HL-60 (cell line): Measurements from ENCODE around the gene PLEKHG4B.

ENCODE experiments used
- DNase-seq, 2 experiments: peaks; one replicate each; pipeline ENCODE4 v3.0.0-alpha.2; 2010 to 2020; ENCODE audit warnings: low read depth in 1 of 2, low spot score in 1 of 2
- H3K27ac ChIP-seq: fragments of 250-450 bp; sonication (Bioruptor Pico); replicated peaks from 2 replicates; pipeline ENCODE4 v1.5.1; 2020; ENCODE audit warnings: mild to moderate bottlenecking, moderate library complexity
- H3K27me3 ChIP-seq: fragments of 250-450 bp; sonication (Bioruptor Pico); 2 replicates; pipeline ENCODE4 v1.5.1; 2021; ENCODE audit warnings: mild to moderate bottlenecking, moderate library complexity; ENCODE audit not compliant: insufficient read depth, poor library complexity, severe bottlenecking
- H3K4me3 ChIP-seq: replicated peaks from 2 replicates; pipeline ENCODE4 v1.5.1; 2011; ENCODE audit warnings: mild to moderate bottlenecking, control low read depth, low read length; ENCODE audit not compliant: insufficient read depth
- CTCF ChIP-seq: IDR thresholded peaks from one replicate; pipeline ENCODE4 v1.5.1; 2011; ENCODE audit warnings: low read length, control low read depth, inconsistent platforms; ENCODE audit not compliant: insufficient read depth
- GABPA ChIP-seq: IDR thresholded peaks from 2 replicates; pipeline ENCODE4 v1.6.1; 2012; ENCODE audit warnings: low read depth
- POLR2AphosphoS5 ChIP-seq: IDR thresholded peaks from 2 replicates; pipeline ENCODE4 v1.6.1; 2012; ENCODE audit warnings: low read depth
- SPI1 ChIP-seq: IDR thresholded peaks from 2 replicates; pipeline ENCODE4 v1.6.1; 2012; ENCODE audit warnings: low read depth, mild to moderate bottlenecking, borderline replicate concordance
- TF ChIP-seq, protein P1 (sequence below): IDR thresholded peaks from 2 replicates; pipeline ENCODE4 v1.6.1; 2012; ENCODE audit warnings: low read depth; ENCODE audit not compliant: insufficient replicate concordance

Gene PLEKHG4B

GRCh38 chr5:143041-143440, 51.1 kb downstream of the PLEKHG4B start:
- DNase-seq = no peak
- no peaks in the 10 kb centered on the region for H3K27me3 ChIP-seq
- no peak overlapping the region for H3K27ac ChIP-seq
- no peak overlapping the region for H3K4me3 ChIP-seq
- no peak for TF ChIP-seq SPI1
- TF ChIP-seq, protein P1, sequence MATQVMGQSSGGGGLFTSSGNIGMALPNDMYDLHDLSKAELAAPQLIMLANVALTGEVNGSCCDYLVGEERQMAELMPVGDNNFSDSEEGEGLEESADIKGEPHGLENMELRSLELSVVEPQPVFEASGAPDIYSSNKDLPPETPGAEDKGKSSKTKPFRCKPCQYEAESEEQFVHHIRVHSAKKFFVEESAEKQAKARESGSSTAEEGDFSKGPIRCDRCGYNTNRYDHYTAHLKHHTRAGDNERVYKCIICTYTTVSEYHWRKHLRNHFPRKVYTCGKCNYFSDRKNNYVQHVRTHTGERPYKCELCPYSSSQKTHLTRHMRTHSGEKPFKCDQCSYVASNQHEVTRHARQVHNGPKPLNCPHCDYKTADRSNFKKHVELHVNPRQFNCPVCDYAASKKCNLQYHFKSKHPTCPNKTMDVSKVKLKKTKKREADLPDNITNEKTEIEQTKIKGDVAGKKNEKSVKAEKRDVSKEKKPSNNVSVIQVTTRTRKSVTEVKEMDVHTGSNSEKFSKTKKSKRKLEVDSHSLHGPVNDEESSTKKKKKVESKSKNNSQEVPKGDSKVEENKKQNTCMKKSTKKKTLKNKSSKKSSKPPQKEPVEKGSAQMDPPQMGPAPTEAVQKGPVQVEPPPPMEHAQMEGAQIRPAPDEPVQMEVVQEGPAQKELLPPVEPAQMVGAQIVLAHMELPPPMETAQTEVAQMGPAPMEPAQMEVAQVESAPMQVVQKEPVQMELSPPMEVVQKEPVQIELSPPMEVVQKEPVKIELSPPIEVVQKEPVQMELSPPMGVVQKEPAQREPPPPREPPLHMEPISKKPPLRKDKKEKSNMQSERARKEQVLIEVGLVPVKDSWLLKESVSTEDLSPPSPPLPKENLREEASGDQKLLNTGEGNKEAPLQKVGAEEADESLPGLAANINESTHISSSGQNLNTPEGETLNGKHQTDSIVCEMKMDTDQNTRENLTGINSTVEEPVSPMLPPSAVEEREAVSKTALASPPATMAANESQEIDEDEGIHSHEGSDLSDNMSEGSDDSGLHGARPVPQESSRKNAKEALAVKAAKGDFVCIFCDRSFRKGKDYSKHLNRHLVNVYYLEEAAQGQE = no peak
- TF ChIP-seq CTCF = no peak
- TF ChIP-seq GABPA = no peak
- TF ChIP-seq POLR2AphosphoS5 = no peak

DNA sequence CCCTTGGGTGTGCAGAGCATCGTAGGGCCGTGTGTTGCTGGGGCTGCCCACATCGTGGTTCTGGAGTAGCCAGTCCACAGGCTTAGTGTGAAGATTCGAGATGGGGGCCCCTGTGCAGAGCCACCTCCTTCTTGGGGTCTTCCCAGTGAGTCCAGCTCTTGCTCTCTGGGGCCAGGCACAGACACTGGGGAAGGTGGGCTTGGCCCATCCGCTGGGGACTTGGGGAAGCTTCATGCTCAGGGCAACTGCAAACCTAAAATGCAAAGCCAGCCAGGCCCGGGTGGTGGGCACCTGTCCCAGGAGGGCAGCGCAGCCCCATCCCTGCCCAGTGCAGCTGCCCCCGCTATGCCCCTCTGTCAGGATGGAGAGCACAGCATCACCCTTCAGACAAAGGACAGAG, 53.0 kb downstream of the PLEKHG4B start:
- DNase-seq = no peak
- TF ChIP-seq GABPA (no peak), SPI1 (no peak), CTCF (no peak), POLR2AphosphoS5 (no peak)
- TF ChIP-seq, protein P1 = no peak

DNA sequence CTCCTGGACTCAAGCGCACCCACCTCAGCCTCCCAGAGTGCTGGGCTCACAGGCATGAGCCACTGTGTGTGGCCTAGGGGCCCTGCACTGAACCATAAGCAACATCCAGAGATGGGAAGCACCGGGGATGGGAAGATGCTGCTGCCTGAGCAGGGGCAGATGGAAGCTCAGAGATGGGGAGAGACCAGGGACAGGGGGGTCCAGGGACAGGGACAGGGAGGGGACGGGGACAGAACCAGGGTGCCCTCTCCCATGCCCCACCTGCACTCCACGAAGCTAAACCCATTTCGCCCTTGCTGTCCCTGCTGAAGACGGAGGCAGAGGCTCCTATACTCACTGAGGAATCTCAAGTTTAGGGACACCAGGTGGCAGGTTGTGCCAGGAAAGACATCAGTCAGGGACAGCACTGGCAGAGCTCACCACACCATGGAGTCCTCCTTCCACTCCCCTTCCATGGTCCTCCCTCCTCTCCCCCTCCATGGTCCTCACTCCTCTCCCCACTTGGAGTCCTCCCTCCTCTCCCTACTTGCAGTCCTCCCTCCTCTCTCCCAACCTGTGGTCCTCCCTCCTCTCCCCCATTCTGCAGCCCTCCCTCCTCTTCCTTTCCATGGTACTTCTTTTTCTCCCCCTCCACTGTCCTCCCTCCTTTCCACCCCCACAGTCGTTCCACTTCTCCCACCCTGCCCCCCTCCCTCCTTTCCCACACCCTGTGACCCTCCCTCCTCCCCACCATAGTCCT, 53.8 kb downstream of the PLEKHG4B start:
- TF ChIP-seq SPI1 (no peak), GABPA (no peak), POLR2AphosphoS5 (no peak), CTCF (no peak)
- TF ChIP-seq, protein P1 = no peak
- Histone ChIP-seq H3K27ac (no peak overlapping the region), H3K4me3 (no peak overlapping the region), H3K27me3 (no peaks in the 10 kb centered on the region)
- no peak for DNase-seq

More for the DNA sequence above, 53.0 kb downstream of the PLEKHG4B start:
- no peaks in the 10 kb centered on the region for H3K27me3 ChIP-seq
- no peak overlapping the region for H3K27ac ChIP-seq
- no peak overlapping the region for H3K4me3 ChIP-seq
